ENCODE results near the gene UBE2E2.
"Not testable (repeated sequence)": the region's sequence is repeated elsewhere in the genome, so short reads cannot be mapped to it uniquely, and the experiment has no call there.

The UBE2E2 gene

DNA sequence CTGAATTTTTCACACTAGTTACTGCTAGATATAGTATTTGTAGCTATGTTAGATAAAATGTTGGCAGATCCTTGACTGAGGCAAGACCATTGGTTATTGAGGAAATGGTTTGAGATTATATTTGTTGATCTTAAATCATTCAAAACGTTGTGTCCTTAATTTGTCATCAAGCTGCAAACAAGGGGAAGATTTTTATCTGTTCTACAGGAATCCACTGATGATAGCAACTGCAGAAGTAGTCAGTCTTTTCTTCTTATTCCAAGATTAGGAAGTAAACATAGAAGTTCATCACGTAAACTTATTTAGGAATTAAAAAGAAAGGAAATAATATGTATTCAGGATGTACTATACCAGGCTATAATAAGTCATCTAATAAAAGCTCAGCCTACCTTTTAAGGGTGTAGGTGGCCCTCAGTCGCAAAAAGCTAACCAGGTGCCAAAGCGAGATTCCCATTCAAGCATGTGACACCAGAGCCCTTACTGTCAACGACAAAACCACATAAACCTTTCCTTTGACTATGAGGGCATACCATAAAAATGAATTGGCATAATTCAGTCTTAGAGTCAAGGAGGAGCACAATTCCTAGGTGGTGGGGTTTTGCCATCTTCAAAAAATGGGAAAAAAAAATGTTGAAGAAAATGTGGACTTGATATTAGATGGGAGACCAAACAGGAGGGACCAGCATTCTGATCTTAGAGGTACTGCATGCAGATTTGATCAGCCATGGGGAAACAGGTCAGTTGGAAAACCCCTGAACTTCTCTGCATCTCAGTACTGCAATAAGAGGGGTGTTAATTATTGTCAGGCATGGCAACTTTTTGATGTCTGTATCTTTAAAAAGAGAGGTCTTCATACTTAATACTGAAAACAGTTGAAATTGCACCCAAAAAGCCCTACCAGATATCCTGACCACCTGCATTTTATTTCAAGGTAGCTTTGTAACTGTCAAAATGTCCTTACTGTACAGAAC is 390.1 kb downstream of the UBE2E2 start:
- Mint-ChIP-seq H3K27ac (no peak overlapping the region), H3K4me3 (no peak overlapping the region), H3K9me3 (peaks cover 7 to 8% of the 10 kb centered on the region in 2 donors), H3K4me1 (no peaks in the 10 kb centered on the region), H3K27me3 (no peaks in the 10 kb centered on the region)
- no peak for ATAC-seq
- DNase-seq: no peak

DNA sequence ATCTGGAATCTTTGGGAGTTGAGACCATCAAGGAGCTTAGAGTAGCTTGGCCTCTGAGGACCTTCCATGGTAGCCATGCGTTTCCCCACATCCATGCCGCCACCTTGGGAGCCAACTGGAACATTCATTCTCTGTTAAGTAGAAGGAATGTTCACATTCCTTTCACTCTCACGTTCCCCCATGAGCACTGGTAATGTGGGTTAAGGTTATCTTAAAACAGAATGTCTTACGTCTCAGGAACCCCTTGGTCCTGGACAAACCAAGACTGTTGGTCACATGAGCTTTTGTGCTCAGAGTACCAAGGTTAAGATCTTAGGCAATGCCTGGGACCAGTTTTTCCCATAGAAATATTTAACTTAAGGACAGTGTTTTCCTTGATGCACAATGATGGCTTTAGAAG is 390.9 kb downstream of the UBE2E2 start:
- no peak for ATAC-seq
- Mint-ChIP-seq H3K4me1 (no peaks in the 10 kb centered on the region), H3K9me3 (peaks cover 7 to 8% of the 10 kb centered on the region in 2 donors), H3K4me3 (no peak overlapping the region), H3K27ac (peak overlapping the region in 1 of 2 donors; percentile 48), H3K27me3 (no peaks in the 10 kb centered on the region)
- DNase-seq: no peak

DNA sequence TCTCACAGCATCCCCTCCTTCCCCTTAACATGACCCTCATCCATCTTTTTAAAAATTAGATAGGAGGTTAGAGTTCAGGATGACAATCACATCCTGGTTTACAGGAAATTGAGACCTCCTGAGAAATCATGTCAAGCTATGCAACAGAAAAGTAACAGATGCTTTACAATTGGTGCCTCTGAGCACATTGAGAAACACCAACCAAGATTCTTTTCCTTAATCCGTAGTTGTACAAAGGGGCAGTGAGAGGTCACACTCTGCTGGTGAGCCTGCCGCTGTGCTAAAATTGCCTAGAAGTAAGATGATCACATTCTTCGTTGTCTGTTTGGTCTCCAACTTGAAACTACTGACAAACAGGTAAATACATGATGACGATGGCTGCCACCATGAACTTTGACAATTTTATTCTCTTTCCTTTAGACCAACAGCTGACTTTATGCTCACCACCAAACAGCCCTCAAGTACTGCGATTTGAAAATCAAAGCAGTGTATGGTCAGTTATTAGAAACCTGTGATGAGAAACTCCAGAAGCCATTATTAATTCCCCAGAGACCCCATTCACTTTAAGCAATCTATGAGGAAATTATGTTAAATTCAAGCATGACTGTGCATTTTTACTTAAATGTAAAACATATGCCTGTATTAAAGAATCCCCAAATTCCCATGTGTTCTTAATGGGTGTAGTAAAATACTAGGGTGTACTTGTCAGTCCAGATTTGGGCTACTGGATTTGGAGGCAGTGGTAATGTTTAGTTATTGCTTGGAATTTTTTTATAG is 392.0 kb downstream of the UBE2E2 start:
- no peak for ATAC-seq
- DNase-seq: no peak
- no peaks in the 10 kb centered on the region for H3K27me3 Mint-ChIP-seq
- H3K27ac Mint-ChIP-seq: no peak overlapping the region
- H3K4me1 Mint-ChIP-seq: no peaks in the 10 kb centered on the region
- H3K4me3 Mint-ChIP-seq: no peak overlapping the region
- peaks cover 7 to 8% of the 10 kb centered on the region in 2 donors for H3K9me3 Mint-ChIP-seq

DNA sequence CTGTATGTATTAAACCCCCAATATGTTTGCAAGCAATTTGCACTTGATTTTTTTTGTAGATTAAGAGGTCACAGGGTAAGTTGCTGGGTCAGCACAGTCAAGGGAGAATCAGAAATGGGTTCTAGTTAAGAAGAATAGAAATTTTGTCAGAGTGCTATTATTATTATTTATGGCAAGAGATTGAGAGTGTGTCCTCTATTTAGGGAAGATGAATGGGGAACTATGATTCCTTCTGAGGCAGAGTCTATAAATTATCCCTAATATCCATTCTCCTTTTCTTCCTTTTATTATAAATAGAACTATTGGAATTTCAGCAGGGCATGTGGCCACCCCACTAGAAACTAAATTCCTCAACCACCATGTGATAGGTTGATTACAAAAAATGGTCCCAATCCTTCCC is 392.7 kb downstream of the UBE2E2 start:
- Mint-ChIP-seq H3K27ac (peak overlapping the region in 1 of 2 donors; percentile 57), H3K27me3 (no peaks in the 10 kb centered on the region), H3K4me3 (no peak overlapping the region), H3K4me1 (no peaks in the 10 kb centered on the region), H3K9me3 (peaks cover 7 to 8% of the 10 kb centered on the region in 2 donors)
- no peak for ATAC-seq
- DNase-seq: no peak

DNA sequence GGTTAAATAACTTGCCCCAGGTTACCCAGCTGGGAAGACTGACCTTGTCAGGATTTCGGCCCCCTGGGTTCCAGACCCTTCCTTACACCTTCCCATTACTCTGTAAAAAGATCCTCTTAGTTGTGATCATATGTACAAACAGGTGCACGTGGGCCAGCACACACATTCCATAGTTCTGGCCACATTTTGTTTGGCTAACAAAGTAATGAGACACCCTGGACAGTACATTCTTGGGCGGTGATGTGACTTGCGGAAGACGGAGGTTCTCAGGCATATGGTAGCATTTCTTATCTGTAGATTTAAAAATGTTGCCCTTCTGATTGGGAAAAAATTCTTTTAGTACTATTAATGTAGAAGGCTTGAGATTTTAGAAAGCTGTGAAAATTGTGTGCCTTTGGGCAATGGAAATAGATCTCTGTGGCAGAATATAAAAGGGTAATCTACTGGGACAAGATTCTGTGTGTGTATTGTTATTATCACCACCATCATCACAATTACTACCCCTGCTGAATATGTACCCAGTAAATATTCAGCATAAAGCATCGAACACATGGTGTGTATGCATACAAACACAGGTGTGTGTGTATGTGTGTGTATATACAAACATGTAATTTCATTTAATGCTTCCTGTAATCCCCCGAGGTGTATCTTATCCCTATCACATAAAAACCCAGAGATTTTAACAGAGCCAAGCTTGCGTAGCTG is 397.2 kb downstream of the UBE2E2 start:
- H3K27ac Mint-ChIP-seq: no peak overlapping the region
- no peak for ATAC-seq
- DNase-seq: no peak
- no peaks in the 10 kb centered on the region for H3K27me3 Mint-ChIP-seq
- H3K4me3 Mint-ChIP-seq: no peak overlapping the region
- peaks cover 7 to 8% of the 10 kb centered on the region in 2 donors for H3K9me3 Mint-ChIP-seq
- no peaks in the 10 kb centered on the region for H3K4me1 Mint-ChIP-seq

DNA sequence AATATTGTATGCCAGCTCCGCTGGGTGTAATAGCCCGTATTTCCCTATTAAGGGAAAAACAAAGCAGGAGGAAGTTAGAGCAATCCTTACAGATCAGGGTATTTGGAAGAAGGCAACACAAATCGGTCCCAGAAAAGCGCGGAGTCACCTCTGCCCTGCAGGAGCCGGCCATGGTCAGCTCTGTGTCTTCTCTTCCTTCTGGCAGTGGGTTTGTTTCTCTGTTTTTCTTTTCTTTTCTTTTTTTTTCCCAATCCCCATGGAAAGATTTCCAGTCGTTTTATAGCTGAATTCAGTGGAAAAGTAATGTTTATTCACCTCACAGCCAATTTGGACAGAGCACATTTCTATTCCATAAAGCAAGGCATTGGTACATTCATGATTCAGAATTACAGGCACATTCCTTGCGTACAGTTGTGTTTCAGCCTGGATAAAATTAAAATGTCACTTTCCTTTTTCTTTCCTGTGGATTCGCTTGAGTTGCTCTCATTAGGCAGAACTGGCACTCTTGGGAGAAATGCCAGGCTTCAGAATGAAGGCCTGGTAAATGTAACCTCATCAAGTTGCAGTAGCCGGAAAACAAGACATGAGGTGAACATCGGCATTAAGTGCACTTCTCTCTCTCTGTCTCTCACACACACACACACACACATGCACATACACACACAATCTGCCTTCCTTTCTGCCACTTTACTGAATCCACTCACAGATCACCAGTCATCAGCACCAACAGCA is 398.1 kb downstream of the UBE2E2 start:
- DNase-seq (no peak), ATAC-seq (no peak)
- Mint-ChIP-seq H3K27ac (no peak overlapping the region), H3K4me1 (no peaks in the 10 kb centered on the region), H3K4me3 (no peak overlapping the region), H3K9me3 (peaks cover 4 to 7% of the 10 kb centered on the region in 2 donors), H3K27me3 (no peaks in the 10 kb centered on the region)

DNA sequence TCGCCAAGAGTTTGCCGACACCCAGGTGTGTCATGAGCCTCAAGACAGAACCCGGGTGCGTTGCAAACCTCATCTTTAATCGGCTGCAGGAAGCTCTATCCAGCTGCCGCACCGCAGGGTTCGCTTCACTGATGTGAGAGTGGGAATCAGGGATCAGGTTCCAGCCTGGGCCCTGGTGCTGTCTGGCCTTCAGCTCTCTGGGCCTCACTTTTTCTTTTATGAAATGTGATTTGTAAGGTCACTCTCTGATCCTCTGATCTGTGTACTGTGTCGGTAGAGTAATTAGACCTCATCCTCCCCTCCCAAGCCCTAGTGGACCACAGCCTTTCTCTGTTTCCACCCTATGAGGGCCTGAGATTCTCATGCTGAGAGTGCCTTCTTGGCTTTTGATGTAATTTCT is 399.8 kb downstream of the UBE2E2 start:
- ATAC-seq (no peak), DNase-seq (no peak)
- H3K27ac Mint-ChIP-seq: no peak overlapping the region
- no peaks in the 10 kb centered on the region for H3K4me1 Mint-ChIP-seq
- H3K4me3 Mint-ChIP-seq: no peak overlapping the region
- no peaks in the 10 kb centered on the region for H3K9me3 Mint-ChIP-seq
- H3K27me3 Mint-ChIP-seq: no peaks in the 10 kb centered on the region

DNA sequence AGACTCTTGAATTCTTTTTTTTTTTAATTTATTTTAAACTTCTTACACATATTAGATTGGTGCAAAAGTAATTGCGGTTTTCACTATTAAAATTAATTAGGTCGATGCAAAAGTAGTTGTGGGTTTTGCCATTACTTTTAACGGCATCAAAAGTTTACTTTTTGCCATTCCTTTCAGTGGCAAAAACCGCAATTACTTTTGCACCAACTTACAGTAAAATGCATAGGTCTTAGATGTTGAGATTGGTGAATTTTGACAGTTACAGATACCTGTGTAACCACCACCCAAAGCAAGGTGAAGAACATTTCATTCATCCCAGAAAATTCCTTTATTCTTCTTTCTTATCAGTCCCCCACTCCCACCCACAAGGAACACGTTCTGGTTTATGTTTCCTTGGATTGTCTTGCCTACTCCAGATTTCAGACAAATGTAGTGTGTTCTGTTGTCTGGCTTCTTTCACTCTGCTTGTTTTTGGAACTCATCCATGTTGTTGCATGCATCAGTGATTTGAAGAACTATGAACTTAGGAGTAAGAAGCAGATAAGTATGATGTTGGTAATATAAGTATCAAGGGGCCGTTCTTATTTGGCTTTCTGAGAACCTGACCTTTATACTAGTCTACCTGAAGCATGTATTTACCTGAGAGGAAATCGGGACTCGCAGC is 404.2 kb downstream of the UBE2E2 start:
- ATAC-seq (no peak), DNase-seq (no peak)
- Mint-ChIP-seq H3K27me3 (peaks cover 4% of the 10 kb centered on the region), H3K27ac (no peak overlapping the region), H3K4me3 (no peak overlapping the region), H3K4me1 (peaks cover 6% of the 10 kb centered on the region), H3K9me3 (no peaks in the 10 kb centered on the region)

DNA sequence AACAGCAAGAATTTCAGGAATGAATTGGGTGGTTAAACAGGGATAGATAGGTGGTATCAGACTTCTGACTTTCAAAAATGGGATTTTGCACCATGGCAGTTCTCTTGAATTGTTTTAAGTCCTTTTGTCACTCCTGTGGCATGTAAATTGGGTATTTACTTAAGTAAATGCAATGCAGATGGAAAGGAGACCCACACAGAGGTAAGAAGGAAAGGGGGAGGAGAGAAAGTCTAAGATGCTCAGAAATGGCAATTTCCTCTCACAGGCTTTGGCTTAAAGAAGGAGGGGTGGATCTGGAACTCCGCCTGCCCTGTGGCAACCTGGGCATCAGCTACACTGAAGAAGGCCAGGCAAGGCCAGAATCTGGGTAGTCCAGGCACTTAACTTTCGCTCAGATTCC is 405.5 kb downstream of the UBE2E2 start:
- H3K4me1 Mint-ChIP-seq: peaks cover 10% of the 10 kb centered on the region
- peaks cover 6% of the 10 kb centered on the region for H3K27me3 Mint-ChIP-seq
- H3K4me3 Mint-ChIP-seq: no peak overlapping the region
- H3K27ac Mint-ChIP-seq: no peak overlapping the region
- ATAC-seq: no peak
- no peaks in the 10 kb centered on the region for H3K9me3 Mint-ChIP-seq
- no peak for DNase-seq

DNA sequence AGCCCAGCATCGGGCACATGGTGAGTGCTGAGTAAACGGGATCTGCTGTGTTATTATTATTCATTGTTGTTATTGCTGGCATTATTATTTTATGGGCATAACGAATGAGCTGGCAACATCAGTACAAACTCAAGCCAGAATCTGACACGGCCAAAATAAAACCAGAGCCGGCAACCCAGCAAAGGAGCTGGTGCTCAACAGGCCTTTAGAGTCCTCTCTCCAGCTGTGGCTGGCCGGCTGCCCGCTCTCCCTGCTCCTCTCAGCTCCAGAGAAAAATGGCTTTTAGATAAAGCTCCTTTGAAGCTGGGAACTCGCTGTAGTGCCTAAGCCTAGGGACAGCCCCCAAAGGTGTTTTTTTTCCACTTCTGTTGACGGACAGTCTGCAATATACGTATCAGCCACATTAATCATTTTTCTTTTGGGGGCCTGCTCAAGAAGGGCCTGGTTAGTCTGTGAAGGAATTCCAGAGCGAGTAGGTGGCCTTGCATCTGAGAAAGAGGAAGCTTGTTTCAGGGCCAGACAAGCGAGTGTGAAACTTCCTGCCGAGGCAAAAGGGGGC is 408.7 kb downstream of the UBE2E2 start:
- DNase-seq (no peak), ATAC-seq (no peak)
- H3K4me3 Mint-ChIP-seq: peak overlapping the region in 1 of 2 donors; percentile 38
- peaks cover 0 to 7% of the 10 kb centered on the region in 2 donors for H3K9me3 Mint-ChIP-seq
- peaks cover 6% of the 10 kb centered on the region for H3K27me3 Mint-ChIP-seq
- peak overlapping the region in 1 of 2 donors; percentile 21 for H3K27ac Mint-ChIP-seq
- peaks cover 14% of the 10 kb centered on the region for H3K4me1 Mint-ChIP-seq

DNA sequence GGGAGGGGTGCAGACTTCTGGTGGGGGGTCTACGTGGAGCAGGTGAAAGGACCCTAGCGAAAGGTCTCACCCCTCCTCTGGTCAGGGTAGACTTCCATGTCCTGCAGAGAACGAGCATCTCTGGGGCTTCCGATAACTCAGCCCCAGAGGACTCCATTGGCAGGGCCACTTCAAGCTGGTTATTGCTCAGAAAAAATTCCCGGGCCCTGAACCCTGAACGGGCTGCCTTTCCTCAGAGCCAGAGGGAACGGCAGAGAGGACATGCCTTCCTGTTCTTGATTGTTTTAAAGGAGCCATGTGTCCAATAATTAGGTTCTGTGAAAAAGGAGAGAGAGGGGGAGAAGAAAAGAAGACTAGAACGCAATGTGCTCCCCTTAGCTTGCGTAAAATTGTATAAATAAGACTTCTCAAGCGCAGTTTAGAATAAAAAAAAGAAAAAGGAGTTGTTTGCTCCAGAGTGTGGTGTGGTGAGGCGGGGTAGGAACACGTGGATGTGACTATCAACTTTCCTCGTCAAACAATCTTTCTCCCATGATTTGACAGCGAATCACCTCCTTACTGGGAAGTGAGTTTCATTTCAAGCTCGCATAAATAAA is 409.3 kb downstream of the UBE2E2 start:
- ATAC-seq: no peak
- Mint-ChIP-seq H3K27me3 (peaks cover 6% of the 10 kb centered on the region), H3K4me1 (peaks cover 20% of the 10 kb centered on the region), H3K4me3 (peak overlapping the region in 1 of 2 donors; percentile 38), H3K9me3 (peaks cover 0 to 12% of the 10 kb centered on the region in 2 donors), H3K27ac (no peak overlapping the region)
- DNase-seq: no peak

DNA sequence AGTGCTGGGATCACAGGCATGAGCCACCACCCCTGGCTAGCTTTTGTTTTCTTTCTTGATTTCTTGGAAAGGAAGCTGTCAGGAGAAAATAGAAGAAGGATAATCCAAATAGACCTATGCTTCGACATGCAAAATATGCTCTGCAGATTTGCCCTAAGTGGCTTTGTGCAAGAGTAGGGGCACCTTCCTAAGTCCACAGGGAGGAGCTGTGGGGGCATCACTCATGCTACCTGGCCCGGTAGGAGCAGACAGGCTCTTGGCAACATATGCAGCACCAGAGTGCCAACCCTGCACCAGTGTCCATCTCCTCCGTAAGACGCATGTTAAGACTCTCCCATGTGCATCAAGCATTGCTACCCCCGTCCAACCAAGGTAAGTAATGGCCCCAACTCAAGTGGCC is 411.9 kb downstream of the UBE2E2 start:
- Mint-ChIP-seq H3K4me1 (peaks cover 21% of the 10 kb centered on the region), H3K9me3 (peaks cover 8 to 12% of the 10 kb centered on the region in 2 donors), H3K27ac (no peak overlapping the region), H3K4me3 (no peak overlapping the region), H3K27me3 (peaks cover 6% of the 10 kb centered on the region)
- DNase-seq (no peak), ATAC-seq (no peak)

DNA sequence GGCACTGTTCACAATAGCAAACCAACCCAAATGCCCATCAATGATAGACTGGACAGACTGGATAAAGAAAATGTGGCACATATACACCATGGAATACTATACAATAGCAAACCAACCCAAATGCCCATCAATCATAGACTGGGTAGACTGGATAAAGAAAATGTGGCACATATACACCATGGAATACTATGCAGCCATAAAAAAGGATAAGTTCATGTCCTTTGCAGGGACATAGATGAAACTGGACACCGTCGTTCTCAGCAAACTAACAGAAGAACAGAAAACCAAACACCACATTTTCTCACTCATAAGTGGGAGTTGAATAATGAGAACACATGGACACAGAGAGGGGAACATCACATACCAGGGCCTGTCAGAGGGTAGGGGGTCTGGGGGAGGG is 415.3 kb downstream of the UBE2E2 start:
- not testable (repeated sequence) for DNase-seq, H3K27ac Mint-ChIP-seq, ATAC-seq, H3K4me3 Mint-ChIP-seq, H3K27me3 Mint-ChIP-seq
- Mint-ChIP-seq H3K9me3 (peaks cover 8 to 21% of the 10 kb centered on the region in 2 donors), H3K4me1 (peaks cover 11% of the 10 kb centered on the region)

All from stimulated activated naive CD8-positive, alpha-beta T cell treated with anti-CD3 and anti-CD28 coated beads, Interleukin-15, amount 100 ng/mL, for 72 hours (primary cell).